GM10266 (cell line): Measurements from ENCODE around the gene AGK.
A peak's percentile ranks its signal among the peaks of the same experiment; 100 is the strongest.

ENCODE experiments used
- DNase-seq: peaks from one replicate; pipeline ENCODE4 v3.0.0; 2012; ENCODE audit errors: extremely low spot score
- CTCF ChIP-seq: IDR thresholded peaks from 2 replicates; pipeline ENCODE4 v1.5.1; 2012; ENCODE audit warnings: mild to moderate bottlenecking, low read depth; ENCODE audit not compliant: control insufficient read depth, insufficient read depth; ENCODE audit errors: missing control alignments

The AGK gene

GRCh38 chr7:141668853-141669252 is 117.6 kb downstream of the AGK start:
- TF ChIP-seq CTCF = no peak

GRCh38 chr7:141671705-141672496 is 120.7 kb downstream of the AGK start:
- no peak for DNase-seq
- TF ChIP-seq CTCF = no peak

More at GRCh38 chr7:141668853-141669252, 117.6 kb downstream of the AGK start:
- no peak for DNase-seq

GRCh38 chr7:141673346-141673745 is 122.1 kb downstream of the AGK start:
- DNase-seq = no peak
- no peak for TF ChIP-seq CTCF

GRCh38 chr7:141674171-141674671 is 123.0 kb downstream of the AGK start:
- no peak for TF ChIP-seq CTCF
- DNase-seq = no peak

- no peak for DNase-seq
- peak; percentile 21 for TF ChIP-seq CTCF
These were observed 123.5 kb downstream of the AGK start for GRCh38 chr7:141674702-141675101.

GRCh38 chr7:141675436-141676215 is 124.4 kb downstream of the AGK start:
- DNase-seq = no peak
- TF ChIP-seq CTCF = no peak
